Stimulated activated CD8-positive, alpha-beta memory T cell treated with anti-CD3 and anti-CD28 coated beads, Interleukin-15, amount 100 ng/mL, for 4 hours (primary cell): ENCODE data around the gene KRTAP5-2.
"Not testable (repeated sequence)": the region's sequence is repeated elsewhere in the genome, so short reads cannot be mapped to it uniquely, and the experiment has no call there.

Experiments used
- DNase-seq, 2 donors: peaks; one replicate each; pipeline ENCODE4 v3.0.0-alpha.2; 2020; ENCODE audit warnings: low read depth in 2 of 2

Gene KRTAP5-2, protein sequence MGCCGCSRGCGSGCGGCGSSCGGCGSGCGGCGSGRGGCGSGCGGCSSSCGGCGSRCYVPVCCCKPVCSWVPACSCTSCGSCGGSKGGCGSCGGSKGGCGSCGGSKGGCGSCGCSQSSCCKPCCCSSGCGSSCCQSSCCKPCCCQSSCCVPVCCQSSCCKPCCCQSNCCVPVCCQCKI

DNA sequence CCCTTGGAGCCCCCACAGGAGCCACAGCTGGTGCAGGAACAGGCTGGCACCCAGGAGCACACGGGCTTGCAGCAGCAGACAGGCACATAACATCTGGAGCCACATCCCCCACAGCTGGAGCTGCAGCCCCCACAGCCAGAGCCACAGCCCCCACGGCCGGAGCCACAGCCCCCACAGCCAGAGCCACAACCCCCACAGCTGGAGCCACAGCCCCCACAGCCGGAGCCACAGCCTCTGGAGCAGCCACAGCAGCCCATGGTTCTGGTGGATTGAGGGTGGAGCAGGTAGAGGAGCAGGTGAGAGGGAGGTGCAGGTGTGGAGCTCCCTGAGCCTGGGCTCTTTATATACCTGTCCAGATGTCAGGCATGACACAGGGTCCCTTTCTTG lies at the start of gene KRTAP5-2:
Gene KRTAP5-2, minus strand, starts transcription at position 301 of the 387 bp plus-strand sequence. Its CDS starts 44 bp downstream, at position 257.
- no peak for DNase-seq

GRCh38 chr11:1646540-1646939 lies 48.4 kb upstream of the KRTAP5-2 start:
- not testable (repeated sequence) for DNase-seq

DNA sequence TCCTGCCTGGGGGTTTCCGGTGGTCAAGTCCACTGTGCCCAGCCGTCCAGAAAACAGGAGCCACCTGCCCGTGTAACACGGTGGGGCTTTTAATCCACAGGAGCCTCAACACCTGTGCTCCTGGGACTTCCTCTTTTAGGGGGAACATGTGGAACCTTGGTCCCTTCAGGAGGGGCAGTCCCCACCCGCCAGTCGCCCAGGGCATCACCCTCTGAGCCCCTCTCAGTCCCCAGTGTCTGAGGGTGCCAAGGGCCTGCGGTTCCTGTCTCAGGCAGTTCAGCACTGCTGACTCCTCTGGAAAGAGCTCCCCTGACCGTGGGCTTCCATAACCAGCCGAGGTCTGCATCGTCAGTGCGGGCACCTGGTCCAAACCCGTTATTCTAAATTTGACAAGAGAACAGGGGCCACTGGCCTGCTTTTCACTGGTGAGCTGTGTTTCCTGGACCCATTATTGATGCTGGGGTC lies 47.3 kb upstream of the KRTAP5-2 start:
- no peak for DNase-seq

DNA sequence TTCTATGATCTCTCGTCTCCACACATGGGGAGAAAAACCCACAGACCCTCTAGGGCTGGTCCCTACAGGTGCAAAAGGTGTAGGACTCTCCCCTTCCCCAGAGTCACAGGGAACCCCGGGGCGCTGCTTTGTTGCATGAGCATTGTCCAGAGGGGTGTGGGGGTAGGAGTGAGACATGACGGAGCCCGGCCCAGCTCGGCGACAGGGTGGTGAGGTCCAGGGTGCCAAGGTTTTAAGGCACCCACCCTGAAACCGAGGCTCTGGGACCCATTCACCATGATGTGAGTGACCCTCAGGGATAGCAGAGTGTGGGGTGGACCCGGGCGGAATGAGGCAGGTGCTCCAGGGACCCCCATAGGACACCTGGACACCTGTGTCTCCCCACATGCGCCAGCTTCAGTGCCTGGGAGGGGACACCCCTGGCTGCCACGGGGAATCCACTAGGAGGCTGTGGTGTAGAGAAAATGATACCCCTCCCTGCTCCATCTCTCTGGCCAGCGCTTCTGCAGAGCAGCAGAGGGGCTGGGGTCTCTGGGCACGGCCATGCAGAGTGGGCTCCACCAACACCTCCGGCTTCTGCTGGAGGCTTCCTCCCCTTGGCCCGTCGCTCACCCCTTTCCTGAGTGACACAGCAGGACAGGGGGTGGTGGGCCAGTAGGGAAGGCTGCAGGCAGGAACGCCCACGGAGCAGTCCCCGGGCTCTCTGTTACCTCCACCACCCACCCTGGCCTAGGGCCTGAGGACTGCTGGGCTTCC lies 46.7 kb upstream of the KRTAP5-2 start:
- no peak for DNase-seq

GRCh38 chr11:1643146-1643690 lies 45.1 kb upstream of the KRTAP5-2 start:
- DNase-seq: no peak

DNA sequence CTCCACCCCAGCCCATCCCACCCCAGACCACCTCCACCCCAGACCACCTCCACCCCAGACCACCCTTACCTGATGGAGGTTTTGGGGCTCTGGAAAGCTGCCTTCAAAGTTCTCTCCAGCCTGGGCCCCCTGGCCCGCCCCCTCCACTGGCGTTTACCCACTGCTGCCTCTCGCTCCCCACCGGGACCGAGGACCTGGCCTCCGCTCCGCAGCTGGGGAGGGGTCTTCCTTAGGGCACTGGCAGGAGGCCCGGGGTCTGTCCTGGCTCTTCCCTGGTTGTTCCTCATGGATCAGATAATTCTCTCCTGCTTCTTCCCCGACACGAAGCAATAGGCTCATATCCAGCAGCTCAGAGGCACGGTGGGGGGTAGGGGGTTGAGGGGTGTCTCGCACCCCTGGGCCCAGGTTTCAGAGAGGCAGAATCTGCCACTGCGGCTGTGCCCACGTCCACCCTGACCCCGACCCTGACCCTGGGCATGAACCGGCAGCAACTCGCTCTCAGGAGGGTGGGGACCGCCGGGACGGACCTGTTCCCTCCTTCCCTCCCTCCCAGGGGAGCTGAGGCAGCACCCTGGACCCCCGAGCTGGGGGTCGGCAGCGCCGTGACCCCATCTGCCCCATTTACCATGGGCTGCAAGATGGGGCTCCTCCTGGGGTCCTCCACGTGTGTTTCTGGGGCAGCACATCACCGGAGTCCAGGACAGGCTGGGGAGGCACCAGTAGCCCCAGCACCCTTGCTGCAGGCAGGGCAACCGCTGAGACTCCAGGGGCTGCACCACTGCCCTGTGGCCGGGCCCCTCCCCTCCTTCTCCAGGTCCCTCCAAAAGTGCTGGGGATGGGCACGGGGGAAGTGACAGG lies 44.4 kb upstream of the KRTAP5-2 start:
- no peak for DNase-seq

DNA sequence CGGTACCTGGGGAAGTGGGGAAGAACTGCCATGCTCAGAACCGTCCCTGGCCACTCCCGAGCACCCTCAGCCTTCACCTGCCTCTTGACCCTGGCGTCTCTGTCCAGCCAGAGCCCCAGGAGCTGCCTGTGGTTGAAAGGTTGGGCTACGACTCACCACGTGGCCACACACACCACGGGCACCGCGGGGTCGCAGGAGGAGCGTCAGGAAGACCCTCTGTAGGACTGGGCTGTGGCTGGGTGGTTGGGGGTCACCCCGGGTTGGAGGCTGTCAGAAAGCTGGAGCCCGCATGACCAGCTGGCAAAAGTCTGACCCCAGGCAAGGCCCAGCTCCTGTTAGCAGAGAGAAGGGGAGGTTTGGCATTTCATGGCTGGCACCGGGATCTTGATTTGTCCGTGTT lies 43.0 kb upstream of the KRTAP5-2 start:
- DNase-seq: no peak

DNA sequence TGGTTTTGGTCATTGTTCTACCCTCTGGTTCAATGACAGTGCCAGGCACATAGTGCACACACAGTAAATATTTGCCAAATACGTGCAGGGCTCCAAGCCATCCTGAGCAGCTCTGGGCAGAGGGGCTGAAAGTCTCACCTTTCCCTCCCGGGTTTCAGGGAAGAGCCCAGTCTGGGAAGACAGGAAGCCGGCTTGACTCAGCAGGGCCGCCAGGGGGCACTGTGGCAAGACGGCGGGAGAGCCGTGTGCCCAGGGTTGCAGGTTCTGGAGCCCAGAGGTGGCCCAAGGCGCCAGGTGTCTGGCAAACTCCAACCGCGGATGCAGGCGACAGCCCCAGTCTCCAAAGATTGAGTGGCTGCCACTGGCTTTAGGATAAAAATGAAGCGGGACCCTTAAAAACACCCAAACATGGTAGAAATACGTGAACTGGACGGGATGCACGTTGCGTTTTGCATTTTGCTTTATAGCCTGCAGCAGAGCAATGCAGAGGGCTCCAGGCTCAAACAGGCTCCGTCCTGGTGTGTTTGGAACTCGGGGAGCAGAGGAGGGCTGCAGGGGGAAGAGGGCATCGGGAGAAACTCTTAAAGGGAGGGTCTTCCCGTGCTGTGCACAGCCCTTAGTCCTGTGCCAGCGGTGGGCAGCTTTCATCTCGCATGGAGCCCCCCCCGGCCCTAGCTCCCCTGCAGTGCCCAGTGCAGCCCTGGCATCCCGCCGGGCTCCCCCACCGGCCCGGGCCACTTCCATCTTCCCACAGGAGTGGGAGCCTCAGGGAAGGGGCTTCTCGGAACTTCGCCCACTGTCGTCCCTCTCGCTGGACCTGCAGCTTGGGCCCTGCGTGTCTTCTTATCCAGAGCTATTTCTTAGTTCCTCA lies 42.2 kb upstream of the KRTAP5-2 start:
- no peak for DNase-seq

DNA sequence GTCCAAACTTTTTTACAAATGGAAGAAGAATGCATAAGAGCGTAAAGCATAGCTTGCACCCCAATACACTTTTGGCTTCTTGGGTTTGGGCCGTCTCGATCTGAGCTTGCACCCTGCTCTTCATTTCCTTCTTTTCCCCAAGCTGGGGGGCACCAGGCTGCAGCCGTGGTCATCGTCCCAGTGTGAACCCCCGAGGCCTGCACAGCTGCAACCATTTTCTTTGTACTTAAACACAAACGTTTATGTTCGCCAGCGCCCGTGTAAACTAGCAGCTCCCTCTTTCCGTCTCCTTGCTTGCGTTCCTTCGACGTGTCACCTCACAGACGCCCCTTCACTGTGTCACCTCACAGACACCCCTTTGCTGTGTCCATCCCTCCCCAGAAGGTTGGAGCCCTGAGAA lies 41.6 kb upstream of the KRTAP5-2 start:
- no peak for DNase-seq

DNA sequence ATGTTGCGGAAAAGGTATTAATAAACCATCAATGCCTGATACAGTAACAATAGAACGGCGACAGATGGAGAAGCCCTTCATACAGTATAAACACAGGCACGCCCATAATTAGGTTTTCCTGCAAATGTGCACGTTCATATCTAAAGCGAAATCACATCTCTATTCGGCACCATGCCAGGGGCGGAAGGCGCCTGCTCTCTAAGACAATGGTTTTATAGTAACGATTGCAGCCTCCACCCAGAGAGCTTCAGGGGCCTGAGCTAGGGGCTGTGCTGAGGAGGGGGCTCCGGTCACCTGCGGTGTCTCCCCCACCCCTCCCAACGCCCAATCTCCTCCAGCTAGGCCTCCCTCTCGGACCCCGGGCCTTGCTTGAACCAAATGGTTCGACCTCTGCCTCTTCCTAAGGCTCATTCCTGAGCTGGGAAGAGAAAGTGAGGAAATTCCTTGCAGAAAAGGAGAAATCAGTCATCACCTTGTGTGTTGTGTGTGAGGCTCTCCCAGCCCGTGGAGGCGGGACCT lies 41.1 kb upstream of the KRTAP5-2 start:
- DNase-seq: no peak

DNA sequence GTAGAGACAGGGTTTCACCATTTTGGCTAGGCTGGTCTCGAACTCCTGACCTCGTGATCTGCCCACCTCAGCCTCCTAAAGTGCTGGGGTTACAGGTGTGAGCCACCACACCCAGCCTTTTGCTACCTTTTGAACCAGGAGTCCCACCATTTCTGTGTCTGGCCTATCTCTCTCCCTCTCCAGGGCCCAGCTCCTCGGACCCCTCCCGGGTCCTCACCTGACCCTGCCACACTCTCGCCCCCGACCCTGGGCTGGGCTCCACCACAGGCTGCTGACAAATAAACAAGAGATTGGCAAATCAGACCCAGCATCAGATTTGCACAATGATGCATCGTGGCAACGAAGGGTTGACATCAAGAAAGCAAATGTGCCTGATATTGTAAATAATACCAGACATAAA lies 40.2 kb upstream of the KRTAP5-2 start:
- DNase-seq: no peak

- no peak for DNase-seq
Observed at GRCh38 chr11:1637628-1638027, 39.5 kb upstream of the KRTAP5-2 start.

DNA sequence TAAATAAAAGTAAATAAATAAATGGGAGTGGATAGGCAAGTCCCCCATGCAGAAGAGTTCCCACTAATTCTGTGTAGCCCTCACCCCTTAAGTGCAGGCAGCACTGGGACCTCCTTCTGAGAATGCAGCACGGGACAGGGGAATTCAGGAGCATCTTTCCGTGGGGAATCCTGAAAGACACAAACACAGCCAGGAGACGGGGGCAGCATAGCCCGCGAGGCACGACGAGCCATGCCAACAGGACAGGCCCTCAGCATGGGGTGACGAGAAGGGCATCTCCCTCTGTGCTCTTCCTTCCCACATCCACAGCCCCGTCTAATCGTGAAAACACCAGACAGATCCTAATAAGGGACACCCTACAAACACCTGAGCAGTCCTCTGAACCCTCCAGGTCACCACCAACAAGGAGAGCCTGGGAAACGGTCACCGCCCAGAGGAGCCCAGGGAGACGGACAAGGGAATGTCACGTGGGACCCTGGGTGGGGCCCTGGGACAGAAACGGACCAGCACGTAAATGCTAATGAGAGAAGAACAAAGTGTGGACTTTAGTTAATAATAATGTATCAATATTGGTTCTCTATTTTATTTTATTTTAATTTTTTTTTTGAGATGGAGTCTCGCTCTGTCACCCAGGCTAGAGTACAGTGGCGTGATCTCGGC lies 38.3 kb upstream of the KRTAP5-2 start:
- DNase-seq: no peak

DNA sequence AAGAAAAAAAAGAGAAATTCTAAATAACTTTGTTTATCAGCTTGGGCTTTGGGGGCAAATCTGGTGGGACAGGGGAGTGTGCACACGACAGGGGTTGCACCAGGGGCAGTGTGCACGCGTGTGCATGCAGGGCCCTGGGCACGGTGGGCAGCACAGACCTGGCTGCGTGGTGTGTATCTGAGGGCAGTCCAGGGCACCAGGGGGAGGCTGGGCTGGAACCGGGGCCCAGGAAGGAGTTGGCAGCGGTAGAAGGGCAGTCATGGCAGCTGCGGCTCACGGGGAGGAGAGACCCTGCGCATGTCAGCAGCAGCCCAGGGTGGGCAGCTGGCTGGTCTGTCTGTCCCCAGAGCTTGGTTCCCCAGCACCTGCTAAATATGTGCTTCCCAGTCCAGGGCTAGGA lies 35.8 kb upstream of the KRTAP5-2 start:
- DNase-seq: no peak

GRCh38 chr11:1632053-1632714 lies 34.1 kb upstream of the KRTAP5-2 start:
- DNase-seq: no peak

- DNase-seq: no peak
Observed at GRCh38 chr11:1631066-1631568, 33.0 kb upstream of the KRTAP5-2 start.

DNA sequence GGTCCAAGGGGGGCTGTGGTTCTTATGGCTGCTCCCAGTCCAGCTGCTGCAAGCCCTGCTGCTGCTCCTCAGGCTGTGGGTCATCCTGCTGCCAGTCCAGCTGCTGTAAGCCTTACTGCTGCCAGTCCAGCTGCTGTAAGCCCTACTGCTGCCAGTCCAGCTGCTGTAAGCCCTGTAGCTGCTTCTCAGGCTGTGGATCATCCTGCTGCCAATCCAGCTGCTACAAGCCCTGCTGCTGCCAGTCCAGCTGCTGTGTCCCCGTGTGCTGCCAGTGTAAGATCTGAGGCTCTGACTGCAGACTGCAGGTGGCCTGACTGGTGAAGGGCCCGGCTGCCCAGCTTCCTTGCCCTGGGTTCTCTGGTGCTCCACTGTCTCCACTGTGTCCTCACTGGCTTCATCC lies 32.2 kb upstream of the KRTAP5-2 start:
- no peak for DNase-seq

GRCh38 chr11:1629326-1630185 lies 31.5 kb upstream of the KRTAP5-2 start, which contains the start of gene KRTAP5-5:
TSS of gene KRTAP5-5 (plus strand) at chr11:1629775. CDS start at chr11:1629841, 66 bp downstream.
- DNase-seq: no peak
